Bone marrow (tissue), 2 donors: ENCODE data around the gene WIPF1.

ENCODE experiments used
- DNase-seq, 2 donors: peaks; one replicate each; lab custom pipeline; 2025; lab: John Stamatoyannopoulos, UW

The WIPF1 gene

GRCh38 chr2:174544156-174544555, 53.4 kb downstream of the WIPF1 start:
- no peak for DNase-seq

- no peak for DNase-seq
Observed at GRCh38 chr2:174540893-174541292, 56.7 kb downstream of the WIPF1 start.

GRCh38 chr2:174535757-174536703, 61.6 kb downstream of the WIPF1 start:
- DNase-seq, result no peak

GRCh38 chr2:174535083-174535482, 62.5 kb downstream of the WIPF1 start:
- no peak for DNase-seq

- no peak for DNase-seq
Observed at GRCh38 chr2:174529916-174530315, 67.7 kb downstream of the WIPF1 start.

GRCh38 chr2:174527959-174528358, 69.6 kb downstream of the WIPF1 start:
- DNase-seq, result no peak

GRCh38 chr2:174527101-174527721, 70.4 kb downstream of the WIPF1 start:
- no peak for DNase-seq

- no peak for DNase-seq
Observed at GRCh38 chr2:174524527-174524926, 73.1 kb downstream of the WIPF1 start.

GRCh38 chr2:174522553-174522952, 75.1 kb downstream of the WIPF1 start:
- peak in 1 of 2 donors; percentile 17 for DNase-seq

- DNase-seq, result no peak
Observed at GRCh38 chr2:174518395-174518794, 79.2 kb downstream of the WIPF1 start.

GRCh38 chr2:174516501-174517378, 80.9 kb downstream of the WIPF1 start:
- no peak for DNase-seq

- DNase-seq, result no peak
Observed at GRCh38 chr2:174512345-174512744, 85.3 kb downstream of the WIPF1 start.

GRCh38 chr2:174511580-174512260, 85.9 kb downstream of the WIPF1 start:
- no peak for DNase-seq

- no peak for DNase-seq
Observed at GRCh38 chr2:174510583-174511189, 86.9 kb downstream of the WIPF1 start.
